SK-N-SH treated with all-trans-retinoic acid at 6 μM for 48 hours (cell line): ENCODE measurements around the gene ZBED1.

Source experiments
- ARNTL ChIP-seq: fragments of 450-650 bp; formaldehyde crosslinking; IDR thresholded peaks from 2 replicates; pipeline ENCODE4 v1.5.0; 2020; ENCODE audit warnings: low read depth, mild to moderate bottlenecking, moderate library complexity, borderline replicate concordance
- ZFP30 ChIP-seq: fragments of 450-650 bp; formaldehyde crosslinking; IDR thresholded peaks from 2 replicates; pipeline ENCODE4 v1.5.0; 2022; ENCODE audit warnings: mild to moderate bottlenecking, moderate library complexity
- TF ChIP-seq, protein P1 (sequence below): fragments of 250-450 bp; sonication (Bioruptor Pico); IDR thresholded peaks from 2 replicates; pipeline ENCODE4 v1.5.1; 2020; ENCODE audit warnings: low read depth, mild to moderate bottlenecking, moderate library complexity

DNA sequence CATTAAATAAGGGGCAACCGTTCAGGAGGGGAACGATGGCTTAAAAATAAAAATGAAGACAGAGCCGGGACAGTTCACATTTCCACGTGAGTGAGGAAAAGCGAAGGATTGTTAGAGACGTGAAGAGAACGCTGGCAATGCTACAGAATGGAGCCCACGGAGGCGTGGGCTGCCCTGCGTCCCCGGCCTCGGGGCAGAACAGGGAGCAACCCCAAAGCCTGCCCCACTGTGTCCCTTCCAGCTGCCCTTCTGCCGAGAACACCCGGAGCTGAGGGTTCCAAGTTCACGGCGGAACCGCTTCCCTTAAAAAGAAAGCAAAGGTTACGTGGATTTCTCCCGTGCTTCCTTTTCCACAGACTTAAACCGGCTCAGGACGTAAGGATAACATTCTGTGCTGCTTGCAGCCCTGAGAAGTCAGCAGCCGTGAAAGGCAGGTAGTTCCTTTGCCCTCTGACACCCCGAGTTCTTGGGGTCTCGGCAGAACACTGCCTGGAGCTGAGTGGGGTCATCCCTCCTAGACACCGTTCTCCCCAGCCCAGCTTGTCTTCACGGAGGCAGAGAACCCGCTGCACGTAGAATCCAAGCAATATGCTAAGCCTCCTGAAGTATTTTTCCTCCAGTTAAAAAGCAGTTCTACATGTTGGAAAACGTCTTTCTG lies 14.2 kb downstream of the ZBED1 start:
- no peak for TF ChIP-seq ARNTL
- TF ChIP-seq, protein P1, sequence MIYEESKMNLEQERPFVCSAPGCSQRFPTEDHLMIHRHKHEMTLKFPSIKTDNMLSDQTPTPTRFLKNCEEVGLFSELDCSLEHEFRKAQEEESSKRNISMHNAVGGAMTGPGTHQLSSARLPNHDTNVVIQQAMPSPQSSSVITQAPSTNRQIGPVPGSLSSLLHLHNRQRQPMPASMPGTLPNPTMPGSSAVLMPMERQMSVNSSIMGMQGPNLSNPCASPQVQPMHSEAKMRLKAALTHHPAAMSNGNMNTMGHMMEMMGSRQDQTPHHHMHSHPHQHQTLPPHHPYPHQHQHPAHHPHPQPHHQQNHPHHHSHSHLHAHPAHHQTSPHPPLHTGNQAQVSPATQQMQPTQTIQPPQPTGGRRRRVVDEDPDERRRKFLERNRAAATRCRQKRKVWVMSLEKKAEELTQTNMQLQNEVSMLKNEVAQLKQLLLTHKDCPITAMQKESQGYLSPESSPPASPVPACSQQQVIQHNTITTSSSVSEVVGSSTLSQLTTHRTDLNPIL (CRISPR knock-in tag): no peak
- TF ChIP-seq ZFP30 (CRISPR knock-in tag): no peak
